ENCODE measurements around the gene TTLL11.

DNA sequence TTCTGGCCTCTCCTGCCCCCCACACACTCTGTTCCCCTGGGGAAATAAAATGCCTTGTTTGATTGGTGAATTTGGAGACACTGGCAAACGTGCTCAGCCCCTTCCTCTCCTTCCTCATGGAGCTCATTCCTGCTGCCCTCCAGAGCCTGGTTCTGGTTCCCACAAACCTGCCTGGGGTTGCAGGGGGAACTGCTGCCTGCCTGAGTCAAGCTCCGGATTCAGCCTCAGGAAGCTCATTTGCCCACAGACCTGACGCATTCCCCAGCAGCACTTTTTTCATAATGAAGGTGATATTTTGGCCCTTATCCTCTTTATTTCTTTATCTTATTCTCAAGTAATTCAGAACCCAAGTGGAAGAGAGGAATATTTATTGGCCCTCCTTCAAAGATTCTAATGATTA, 140.5 kb downstream of the TTLL11 start:
- TF ChIP-seq JUND (IDR thresholded peaks at IDR 0.05) (no peak), RAD21 (IDR thresholded peaks at IDR 0.05) (no peak), YY1 (IDR thresholded peaks at IDR 0.05) (no peak), TAF1 (conservative IDR thresholded peaks at IDR 0.05) (no peak)
- TF ChIP-seq, protein P1, sequence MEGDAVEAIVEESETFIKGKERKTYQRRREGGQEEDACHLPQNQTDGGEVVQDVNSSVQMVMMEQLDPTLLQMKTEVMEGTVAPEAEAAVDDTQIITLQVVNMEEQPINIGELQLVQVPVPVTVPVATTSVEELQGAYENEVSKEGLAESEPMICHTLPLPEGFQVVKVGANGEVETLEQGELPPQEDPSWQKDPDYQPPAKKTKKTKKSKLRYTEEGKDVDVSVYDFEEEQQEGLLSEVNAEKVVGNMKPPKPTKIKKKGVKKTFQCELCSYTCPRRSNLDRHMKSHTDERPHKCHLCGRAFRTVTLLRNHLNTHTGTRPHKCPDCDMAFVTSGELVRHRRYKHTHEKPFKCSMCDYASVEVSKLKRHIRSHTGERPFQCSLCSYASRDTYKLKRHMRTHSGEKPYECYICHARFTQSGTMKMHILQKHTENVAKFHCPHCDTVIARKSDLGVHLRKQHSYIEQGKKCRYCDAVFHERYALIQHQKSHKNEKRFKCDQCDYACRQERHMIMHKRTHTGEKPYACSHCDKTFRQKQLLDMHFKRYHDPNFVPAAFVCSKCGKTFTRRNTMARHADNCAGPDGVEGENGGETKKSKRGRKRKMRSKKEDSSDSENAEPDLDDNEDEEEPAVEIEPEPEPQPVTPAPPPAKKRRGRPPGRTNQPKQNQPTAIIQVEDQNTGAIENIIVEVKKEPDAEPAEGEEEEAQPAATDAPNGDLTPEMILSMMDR (IDR thresholded peaks at IDR 0.05; ENCODE audit: low read depth, low read length, missing input control): no peak
- TF ChIP-seq, protein P2, sequence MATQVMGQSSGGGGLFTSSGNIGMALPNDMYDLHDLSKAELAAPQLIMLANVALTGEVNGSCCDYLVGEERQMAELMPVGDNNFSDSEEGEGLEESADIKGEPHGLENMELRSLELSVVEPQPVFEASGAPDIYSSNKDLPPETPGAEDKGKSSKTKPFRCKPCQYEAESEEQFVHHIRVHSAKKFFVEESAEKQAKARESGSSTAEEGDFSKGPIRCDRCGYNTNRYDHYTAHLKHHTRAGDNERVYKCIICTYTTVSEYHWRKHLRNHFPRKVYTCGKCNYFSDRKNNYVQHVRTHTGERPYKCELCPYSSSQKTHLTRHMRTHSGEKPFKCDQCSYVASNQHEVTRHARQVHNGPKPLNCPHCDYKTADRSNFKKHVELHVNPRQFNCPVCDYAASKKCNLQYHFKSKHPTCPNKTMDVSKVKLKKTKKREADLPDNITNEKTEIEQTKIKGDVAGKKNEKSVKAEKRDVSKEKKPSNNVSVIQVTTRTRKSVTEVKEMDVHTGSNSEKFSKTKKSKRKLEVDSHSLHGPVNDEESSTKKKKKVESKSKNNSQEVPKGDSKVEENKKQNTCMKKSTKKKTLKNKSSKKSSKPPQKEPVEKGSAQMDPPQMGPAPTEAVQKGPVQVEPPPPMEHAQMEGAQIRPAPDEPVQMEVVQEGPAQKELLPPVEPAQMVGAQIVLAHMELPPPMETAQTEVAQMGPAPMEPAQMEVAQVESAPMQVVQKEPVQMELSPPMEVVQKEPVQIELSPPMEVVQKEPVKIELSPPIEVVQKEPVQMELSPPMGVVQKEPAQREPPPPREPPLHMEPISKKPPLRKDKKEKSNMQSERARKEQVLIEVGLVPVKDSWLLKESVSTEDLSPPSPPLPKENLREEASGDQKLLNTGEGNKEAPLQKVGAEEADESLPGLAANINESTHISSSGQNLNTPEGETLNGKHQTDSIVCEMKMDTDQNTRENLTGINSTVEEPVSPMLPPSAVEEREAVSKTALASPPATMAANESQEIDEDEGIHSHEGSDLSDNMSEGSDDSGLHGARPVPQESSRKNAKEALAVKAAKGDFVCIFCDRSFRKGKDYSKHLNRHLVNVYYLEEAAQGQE (IDR thresholded peaks at IDR 0.05): no peak
